Measurements from ENCODE around the gene ARHGAP28.
A peak's percentile ranks its signal among the peaks of the same experiment; 100 is the strongest.

ARHGAP28 gene, protein sequence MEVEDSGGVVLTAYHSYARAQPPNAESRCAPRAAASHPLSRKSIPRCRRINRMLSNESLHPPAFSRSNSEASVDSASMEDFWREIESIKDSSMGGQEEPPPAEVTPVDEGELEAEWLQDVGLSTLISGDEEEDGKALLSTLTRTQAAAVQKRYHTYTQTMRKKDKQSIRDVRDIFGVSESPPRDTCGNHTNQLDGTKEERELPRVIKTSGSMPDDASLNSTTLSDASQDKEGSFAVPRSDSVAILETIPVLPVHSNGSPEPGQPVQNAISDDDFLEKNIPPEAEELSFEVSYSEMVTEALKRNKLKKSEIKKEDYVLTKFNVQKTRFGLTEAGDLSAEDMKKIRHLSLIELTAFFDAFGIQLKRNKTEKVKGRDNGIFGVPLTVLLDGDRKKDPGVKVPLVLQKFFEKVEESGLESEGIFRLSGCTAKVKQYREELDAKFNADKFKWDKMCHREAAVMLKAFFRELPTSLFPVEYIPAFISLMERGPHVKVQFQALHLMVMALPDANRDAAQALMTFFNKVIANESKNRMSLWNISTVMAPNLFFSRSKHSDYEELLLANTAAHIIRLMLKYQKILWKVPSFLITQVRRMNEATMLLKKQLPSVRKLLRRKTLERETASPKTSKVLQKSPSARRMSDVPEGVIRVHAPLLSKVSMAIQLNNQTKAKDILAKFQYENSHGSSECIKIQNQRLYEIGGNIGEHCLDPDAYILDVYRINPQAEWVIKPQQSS

DNA sequence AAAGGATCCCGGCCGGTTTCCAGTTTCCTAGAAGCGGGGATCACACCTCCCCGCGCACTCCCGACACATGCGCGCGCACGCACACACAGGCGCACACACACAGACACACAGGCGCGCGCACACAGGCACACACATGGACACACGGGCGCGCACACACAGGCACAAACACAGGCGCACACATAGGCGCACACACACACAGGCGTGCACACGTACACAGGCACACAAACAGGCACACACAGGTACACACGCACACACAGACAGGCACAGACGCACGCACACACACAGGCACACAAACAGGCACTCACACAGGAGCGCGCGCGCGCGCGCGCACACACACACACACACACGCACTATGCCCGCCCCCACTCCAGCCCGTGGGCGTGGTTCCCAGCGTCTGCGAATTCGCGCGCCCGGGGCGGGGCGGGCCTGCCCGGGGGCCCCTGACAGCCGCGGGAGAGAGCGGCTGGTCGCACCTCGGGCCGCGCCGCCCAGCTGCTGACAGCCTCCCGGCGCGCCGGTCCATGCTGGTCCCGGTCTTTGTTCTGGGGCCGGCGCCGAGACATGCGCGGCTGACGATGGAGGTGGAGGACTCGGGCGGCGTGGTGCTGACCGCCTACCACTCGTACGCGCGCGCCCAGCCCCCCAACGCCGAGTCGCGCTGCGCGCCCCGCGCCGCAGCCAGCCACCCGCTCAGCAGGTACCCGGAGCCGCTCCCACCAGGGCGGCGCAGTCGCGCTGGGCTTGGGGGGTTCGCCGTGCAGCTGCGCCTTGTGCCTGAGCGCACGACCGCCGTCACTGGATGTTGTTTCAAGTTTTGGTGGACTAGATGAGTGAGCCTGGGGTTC is at the start of gene ARHGAP28:
Gene ARHGAP28, plus strand, starts transcription at position 470 of the 845 bp plus-strand sequence. Its CDS starts 106 bp downstream, at position 576.
- peak; percentile 85 for DNase-seq (ENCODE audit: low read depth)
- peak within 1 kb of the TSS; percentile 66 for H3K4me3 ChIP-seq (ENCODE audit: low read depth, low read length)

DNA sequence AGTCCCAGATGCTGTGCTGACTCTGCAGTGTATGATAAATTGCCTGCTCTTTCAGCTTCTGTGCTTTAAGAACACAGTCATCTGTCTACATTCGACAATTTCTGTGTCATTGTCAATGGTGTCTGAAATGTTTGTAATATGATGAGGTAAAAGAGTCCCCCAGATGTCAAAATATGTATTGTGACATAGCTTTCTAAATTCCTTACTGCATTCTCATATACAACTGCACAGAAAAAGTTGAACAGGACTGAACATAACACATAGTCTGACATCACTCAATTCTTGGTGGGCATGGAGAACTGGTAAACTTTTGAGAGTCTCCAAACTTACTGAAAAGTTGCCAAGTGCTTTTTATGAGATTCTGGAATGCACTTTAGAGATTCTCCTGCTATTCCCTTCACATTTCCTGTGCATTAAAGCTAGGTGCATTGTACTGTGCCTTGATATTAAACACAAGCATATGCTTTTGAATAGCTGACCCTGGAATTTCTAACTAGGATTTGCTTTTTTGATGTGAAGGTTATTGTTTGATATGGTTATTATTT is 48.1 kb upstream of the ARHGAP28 start:
- no peak for DNase-seq (ENCODE audit: low read depth)
- no peak overlapping the region for H3K4me3 ChIP-seq (ENCODE audit: low read depth, low read length)

DNA sequence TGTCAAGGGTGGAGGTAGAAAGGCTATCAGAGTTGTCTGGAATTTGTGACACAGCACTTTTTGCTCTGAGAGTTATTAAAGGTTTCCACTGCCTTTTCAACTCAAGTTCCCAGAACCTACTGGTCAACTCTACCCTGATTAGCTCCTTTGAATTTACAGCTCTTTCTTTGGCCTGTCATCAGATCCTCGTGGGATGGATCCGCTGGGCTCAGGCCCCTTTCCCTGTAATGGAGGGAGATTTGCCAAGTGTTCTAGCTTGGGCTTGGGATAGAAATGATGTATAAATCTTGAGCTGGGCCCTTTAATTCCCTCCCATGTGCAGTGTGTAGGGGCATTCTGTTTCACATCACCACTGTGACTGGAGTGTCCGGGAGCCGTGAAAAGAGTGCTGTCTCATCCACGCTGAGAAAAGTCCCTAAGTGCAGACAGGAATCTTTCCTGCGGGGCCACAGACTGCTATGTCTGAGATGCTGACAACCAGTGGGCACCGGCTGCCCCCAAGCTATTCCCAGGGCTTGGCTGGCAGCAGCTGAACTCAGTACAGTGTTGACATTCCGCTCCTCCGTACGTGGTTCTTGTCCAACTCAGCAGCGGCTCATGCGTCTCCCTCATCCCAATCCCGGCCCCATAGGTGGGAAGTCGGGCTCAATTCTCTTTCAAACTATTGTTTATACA is 46.9 kb upstream of the ARHGAP28 start:
- no peak for DNase-seq (ENCODE audit: low read depth)
- H3K4me3 ChIP-seq (ENCODE audit: low read depth, low read length): no peak overlapping the region

DNA sequence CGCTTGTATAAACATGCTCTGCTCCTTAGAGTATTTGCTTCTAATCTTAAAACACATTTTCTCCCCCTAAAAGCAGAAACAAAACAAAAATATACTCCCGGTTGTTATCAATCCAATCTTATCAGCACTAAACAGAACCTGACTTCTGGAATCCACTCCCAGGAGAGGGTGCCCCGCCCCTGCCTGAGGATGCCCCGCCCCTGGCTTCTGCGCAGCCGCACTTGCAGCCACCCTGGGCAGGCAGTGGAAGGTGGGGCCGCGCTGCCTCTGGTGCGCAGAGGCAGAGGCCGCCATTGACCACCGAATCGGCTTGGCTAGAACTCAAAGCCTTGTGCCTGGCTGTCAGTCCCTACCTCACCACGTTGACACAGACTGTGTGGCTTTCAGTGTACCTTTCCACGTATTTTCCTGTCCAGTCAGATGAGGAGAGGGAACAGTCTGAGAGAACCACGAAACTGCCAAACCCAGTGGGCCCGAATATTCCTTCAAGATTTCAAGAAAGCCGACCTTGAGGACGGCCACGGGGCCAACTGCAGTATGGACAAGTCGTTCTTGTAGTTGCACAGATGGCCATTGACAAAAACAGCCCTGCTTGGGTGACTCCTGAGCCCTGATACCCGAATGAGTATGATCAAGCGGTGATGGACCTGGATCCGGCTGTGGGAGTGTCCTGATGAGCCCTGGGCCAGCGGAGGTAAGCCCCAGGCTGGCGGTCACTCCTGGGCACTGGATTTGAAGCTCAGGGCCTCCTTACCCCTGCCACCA is 46.2 kb upstream of the ARHGAP28 start:
- no peak for DNase-seq (ENCODE audit: low read depth)
- no peak overlapping the region for H3K4me3 ChIP-seq (ENCODE audit: low read depth, low read length)

DNA sequence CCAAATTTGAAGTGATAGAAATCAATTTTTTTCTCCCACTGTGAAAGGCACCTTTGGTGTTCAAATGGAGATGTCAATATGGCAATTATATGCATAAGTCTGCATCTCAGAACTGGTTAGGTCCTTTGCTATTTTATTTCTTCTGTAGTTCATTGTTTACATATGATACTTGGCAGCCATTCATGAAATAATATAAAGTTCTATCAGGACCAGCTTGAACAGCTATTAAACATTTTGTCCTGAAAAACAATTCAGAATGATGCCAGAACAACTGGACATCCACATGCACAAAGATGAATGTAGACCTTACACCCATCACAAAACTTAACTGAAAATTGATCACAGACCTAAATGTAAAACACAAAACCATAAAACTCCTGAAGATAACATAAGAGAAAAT is 41.8 kb upstream of the ARHGAP28 start:
- no peak overlapping the region for H3K4me3 ChIP-seq (ENCODE audit: low read depth, low read length)
- no peak for DNase-seq (ENCODE audit: low read depth)

DNA sequence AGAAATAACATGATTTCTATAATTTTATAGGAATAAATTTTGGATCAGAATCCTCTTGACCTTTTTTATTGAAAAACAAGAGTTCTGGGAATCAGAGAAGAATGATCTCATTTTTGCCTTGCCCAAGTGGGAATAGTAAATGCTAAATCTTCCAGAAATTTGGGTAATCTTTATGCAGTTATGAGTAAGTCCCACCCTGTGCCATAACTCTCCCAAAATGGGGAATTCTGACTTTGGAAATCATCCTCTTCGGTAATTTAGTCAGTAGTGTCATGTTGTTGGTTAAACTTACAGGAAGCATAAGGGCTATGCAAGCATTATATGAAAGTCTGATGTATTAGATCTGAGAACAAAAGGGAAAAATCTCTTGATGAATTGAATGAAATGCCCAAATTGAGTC is 20.6 kb upstream of the ARHGAP28 start:
- H3K4me3 ChIP-seq (ENCODE audit: low read depth, low read length): no peak overlapping the region
- DNase-seq (ENCODE audit: low read depth): no peak

DNA sequence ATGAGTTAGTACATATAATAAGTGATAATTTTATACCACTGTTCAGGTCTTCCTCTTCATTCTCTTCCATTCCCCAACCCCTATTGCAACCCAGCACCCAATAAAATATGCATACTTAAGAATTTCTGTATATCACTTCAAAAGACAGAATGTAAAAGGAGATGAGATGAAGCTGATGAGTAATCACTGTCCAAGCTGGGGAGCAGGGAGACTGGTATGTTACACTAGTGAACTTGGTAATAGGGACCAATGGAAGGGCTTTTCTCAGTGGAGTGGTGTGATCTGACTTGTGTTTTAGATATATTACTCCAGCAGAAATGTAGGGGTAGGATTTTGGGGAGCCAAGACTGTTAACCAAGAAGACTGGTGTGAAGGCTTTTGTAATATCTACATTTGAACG is 18.0 kb upstream of the ARHGAP28 start:
- no peak overlapping the region for H3K4me3 ChIP-seq (ENCODE audit: low read depth, low read length)
- DNase-seq (ENCODE audit: low read depth): no peak

DNA sequence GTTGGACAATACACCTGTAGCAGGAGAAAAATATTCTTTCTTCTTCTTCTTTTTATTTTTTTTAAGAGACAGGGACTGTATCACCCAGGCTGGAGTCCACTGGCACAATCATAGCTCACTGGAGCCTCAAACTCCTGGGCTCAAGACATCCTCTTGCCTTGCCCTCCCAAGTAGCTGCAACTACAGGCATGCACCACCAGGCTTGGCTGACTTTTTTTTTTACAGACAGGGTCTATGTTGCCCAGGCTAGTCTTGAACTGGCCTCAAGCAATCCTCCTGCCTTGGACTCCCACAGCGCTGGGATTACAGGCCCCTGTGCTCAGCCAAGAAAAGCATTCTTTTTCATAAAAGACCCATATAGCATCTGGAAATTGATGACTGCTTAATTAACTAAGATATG is 17.1 kb upstream of the ARHGAP28 start:
- no peak for DNase-seq (ENCODE audit: low read depth)

DNA sequence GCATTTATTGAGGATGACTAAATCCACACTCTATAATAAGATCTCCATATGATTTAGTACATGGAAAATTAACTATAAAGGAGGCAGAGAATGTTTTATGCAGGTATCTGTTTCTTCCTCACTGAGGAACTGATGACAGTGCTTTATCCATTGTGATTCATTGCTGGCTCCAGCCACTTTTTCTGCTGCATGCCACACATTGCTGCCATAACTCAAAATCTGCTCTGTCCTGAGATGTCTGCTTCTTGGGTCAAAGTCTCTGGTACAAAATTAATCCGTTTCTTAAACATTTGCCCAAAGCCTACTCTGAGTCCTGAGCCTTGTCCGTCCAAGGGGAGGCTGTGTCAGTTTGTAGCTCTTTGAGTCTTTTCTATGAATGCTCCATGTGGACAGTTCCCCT is 15.5 kb upstream of the ARHGAP28 start:
- no peak for DNase-seq (ENCODE audit: low read depth)

More for the DNA sequence above, 17.1 kb upstream of the ARHGAP28 start:
- no peak overlapping the region for H3K4me3 ChIP-seq (ENCODE audit: low read depth, low read length)

DNA sequence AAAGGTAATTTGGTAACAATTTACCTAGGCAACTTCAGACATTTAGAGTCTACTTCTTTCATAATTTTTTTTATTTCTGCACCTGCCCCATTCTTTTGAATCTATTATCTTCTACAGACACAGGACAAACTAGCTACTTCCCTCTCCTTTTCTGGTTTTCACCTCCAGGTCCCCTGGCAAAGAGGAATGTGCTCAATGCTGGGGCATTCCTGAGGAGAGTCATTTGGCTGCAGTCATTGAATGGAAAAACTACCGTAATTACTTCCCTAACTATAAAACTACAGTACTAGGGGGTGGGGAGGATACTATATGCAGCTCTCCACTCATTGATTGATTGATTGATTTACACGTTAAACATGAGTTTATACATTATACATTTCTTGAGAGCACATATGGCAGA is 11.2 kb upstream of the ARHGAP28 start:
- H3K4me3 ChIP-seq (ENCODE audit: low read depth, low read length): no peak overlapping the region
- DNase-seq (ENCODE audit: low read depth): no peak

More for the DNA sequence above, 15.5 kb upstream of the ARHGAP28 start:
- no peak overlapping the region for H3K4me3 ChIP-seq (ENCODE audit: low read depth, low read length)

DNA sequence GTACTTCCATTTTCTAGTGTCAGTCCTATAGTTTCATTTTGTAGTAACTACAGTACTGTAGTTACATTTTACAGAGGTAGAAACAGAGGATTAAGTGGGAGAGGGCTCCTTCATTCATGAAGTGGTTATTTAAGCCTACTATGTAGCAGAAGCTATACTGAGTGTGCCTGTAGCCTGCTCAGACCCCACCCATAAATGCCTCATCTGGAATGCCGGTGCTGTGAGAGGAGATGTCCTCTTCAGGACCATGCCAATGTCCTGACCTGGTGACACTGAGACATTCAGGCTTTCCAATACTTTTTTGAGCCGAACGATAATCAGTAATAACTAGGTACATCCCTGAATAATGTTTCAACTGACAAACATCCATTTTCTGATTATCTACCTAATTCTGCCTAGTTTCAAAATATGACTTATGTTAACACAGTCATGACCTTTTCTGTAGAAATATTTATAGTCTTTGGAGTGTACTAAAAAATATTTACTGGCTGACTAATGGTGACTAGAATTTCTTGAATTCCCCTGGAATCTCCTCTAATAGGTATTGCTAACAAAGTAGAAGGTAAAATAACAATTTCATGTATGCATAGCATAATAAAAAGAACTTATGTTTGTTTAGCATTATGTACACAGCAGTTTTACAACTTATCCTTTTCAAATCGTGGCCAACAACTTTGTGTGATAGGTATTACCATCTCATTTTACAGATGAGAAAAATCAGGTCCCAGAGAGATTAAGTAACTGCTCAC is 10.2 kb upstream of the ARHGAP28 start:
- DNase-seq (ENCODE audit: low read depth): no peak
- H3K4me3 ChIP-seq (ENCODE audit: low read depth, low read length): no peak overlapping the region

DNA sequence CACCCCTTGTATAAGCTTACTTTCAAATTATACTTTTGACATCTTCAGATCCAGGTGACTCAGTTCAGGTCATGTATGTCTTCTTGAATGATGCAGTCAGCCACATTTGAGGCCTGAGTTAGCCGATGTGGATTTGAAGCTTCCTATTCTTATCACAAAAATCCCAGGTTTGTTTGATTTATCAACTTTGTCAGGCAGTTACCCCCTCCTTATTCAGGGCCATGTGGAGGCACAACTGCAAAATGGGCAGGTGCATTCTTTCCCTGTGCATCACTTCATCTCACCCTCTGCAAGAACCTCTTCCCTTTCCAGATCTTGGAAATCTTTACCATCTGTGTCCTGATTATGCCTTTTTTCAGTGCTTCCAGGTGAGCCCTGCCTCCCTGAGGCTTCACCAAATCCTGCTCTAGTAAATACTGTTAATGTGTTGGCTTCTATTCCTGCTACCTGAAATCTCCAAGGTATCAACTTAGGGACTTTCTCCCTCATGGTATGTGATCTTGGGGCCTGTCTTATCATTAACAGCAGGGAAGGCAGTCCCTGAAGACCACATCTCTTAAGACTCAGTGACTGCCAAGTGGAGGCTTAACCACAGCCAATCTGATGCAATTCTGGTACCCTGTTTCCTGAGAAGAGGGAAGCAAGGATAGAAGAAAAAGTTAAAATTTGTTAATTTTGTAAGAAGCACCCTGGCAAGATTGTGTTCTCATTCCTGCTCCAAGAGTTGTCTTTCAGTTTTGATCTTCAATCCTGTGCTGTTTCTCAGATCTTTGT is 9.4 kb upstream of the ARHGAP28 start:
- no peak overlapping the region for H3K4me3 ChIP-seq (ENCODE audit: low read depth, low read length)
- DNase-seq (ENCODE audit: low read depth): no peak

DNA sequence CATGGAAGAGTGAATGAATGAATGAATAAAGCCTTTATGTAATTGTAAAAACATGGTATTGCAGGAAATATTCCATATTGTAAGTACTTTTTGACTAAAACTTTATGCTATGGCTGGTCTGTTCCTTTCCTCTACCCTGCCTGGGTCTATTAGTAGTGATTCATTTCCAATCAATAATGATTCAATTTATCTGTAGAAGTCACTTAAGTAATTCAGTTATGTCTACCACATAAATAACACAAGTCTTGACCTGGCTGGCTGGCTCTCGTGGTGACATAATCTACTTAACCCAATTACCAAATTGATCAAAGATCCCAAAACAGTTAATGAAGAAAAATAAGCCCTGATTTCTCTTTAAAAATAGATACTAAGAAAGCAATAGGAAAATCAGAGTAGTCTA is 7.8 kb upstream of the ARHGAP28 start:
- DNase-seq (ENCODE audit: low read depth): no peak
- no peak overlapping the region for H3K4me3 ChIP-seq (ENCODE audit: low read depth, low read length)

DNA sequence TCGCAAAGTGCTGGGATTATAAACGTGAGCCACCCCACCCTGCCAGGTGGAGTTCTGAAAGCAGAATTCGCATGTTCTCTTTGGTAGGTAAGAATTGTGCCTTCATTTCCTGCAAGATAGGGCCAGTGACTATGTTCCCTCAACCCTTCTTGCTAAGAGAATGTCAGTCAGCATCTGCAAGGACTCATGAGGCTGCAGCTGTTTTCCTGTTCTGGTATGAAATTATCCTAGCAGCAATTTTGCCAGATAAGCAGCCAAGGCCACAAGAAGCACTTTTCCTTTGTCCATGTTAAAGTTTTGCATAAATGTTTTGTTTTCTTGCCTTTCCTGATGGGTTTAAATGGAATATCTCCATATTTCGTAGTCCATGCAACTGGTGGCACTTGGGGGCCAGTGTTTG is 6.8 kb upstream of the ARHGAP28 start:
- DNase-seq (ENCODE audit: low read depth): no peak
- H3K4me3 ChIP-seq (ENCODE audit: low read depth, low read length): no peak overlapping the region

DNA sequence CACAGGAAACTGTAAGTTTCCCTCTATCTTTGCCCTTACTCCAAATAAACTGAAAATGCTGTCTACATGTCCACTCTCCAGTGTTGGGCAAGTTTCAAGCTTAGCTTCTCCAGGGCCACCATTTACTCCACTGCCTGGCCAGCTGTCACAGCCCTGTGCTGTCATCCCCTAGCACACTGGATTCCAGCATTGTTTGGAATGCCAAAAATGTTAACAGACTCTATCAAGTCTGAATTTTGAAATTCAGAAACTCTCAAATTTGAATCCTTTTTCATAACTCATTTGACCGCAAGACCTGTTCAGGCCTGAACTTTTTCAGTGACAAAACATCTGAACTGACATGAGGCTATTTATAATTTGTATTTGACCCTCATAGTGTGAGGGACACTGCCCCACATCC is 5.2 kb upstream of the ARHGAP28 start:
- DNase-seq (ENCODE audit: low read depth): no peak
- H3K4me3 ChIP-seq (ENCODE audit: low read depth, low read length): no peak overlapping the region

DNA sequence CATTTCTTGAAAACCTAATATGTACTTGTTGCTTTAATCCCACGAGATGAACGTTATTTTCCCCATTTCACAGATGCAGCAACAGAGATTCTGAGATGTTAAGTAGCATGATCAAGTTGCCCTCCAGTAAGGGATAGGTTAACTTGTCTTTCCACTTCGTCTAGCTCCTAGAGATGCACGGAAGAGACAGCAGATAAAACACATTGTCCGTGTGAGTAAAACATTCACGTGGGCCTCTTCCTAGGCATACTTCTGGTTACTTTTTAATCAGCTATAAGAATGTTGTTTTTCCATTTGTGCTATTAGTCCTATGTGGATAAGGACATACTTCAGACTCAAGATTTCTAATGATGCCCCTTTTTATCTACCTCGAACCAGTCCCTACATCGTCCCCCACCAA is 1.2 kb upstream of the ARHGAP28 start:
- DNase-seq (ENCODE audit: low read depth): no peak
- H3K4me3 ChIP-seq (ENCODE audit: low read depth, low read length): no peak overlapping the region

DNA sequence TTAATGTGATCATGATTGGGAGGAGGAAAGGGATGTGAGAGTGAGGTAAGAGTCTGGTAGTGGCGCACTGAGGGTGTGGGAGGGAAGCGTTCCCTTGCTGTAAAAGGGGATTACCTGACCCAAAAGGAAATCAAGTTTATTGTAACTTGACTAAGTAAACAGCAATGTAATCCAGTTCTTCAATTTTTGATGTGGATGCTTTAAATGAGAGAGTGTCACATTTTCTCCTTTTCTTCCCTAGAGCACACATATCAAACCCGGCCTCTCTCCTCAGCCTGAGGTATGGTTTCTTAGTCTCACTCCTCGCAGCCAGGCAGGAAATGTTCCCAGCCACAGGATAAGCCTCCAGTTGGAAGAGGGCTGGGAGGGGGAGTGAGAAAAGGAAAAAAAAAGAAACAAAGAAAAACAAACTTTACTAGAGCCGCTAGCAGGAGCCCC is 688 bp upstream of the ARHGAP28 start:
- H3K4me3 ChIP-seq (ENCODE audit: low read depth, low read length): peak overlapping the region; percentile 66
- DNase-seq (ENCODE audit: low read depth): no peak
